CD4-positive, alpha-beta T cell treated with Interleukin-4 for 1 hour (primary cell): ENCODE data around the gene ACR.
"Not testable (repeated sequence)": the region's sequence is repeated elsewhere in the genome, so short reads cannot be mapped to it uniquely, and the experiment has no call there.

Source experiments
- DNase-seq, 2 donors: peaks; one replicate each; pipeline ENCODE4 v3.0.0-alpha.2; 2020 to 2022

The ACR gene

GRCh38 chr22:50733521-50734342 lies 4.3 kb upstream of the ACR start:
- DNase-seq = no peak

- DNase-seq = no peak
Measured at GRCh38 chr22:50734343-50734771, 3.6 kb upstream of the ACR start.

- no peak for DNase-seq
Measured at GRCh38 chr22:50734986-50735738, 2.8 kb upstream of the ACR start.

GRCh38 chr22:50735739-50736030 lies 2.3 kb upstream of the ACR start:
- no peak for DNase-seq

- peak in 1 of 2 donors; percentile 9 for DNase-seq
Measured at GRCh38 chr22:50738649-50739227, 734 bp downstream of the ACR start.

GRCh38 chr22:50739279-50739691 lies 1.3 kb downstream of the ACR start:
- peak in 1 of 2 donors; percentile 9 for DNase-seq

GRCh38 chr22:50739894-50740293 lies 1.9 kb downstream of the ACR start:
- peak in 1 of 2 donors; percentile 6 for DNase-seq

GRCh38 chr22:50740714-50741113 lies 2.7 kb downstream of the ACR start:
- DNase-seq = peak in 1 of 2 donors; percentile 11

GRCh38 chr22:50744424-50744823 lies 6.4 kb downstream of the ACR start:
- not testable (repeated sequence) for DNase-seq

- not testable (repeated sequence) for DNase-seq
Measured at GRCh38 chr22:50747521-50747920, 9.5 kb downstream of the ACR start.

GRCh38 chr22:50748630-50749029 lies 10.6 kb downstream of the ACR start:
- not testable (repeated sequence) for DNase-seq

GRCh38 chr22:50749302-50750074 lies 11.5 kb downstream of the ACR start:
- not testable (repeated sequence) for DNase-seq

- not testable (repeated sequence) for DNase-seq
Measured at GRCh38 chr22:50755251-50755650, 17.2 kb downstream of the ACR start.

- DNase-seq = peak in 1 of 2 donors; percentile 8
Measured at GRCh38 chr22:50756406-50756805, 18.4 kb downstream of the ACR start.

GRCh38 chr22:50756949-50757491 lies 19.0 kb downstream of the ACR start:
- peak; percentile 71 to 76 for DNase-seq

GRCh38 chr22:50759597-50760341 lies 21.8 kb downstream of the ACR start:
- DNase-seq = not testable (repeated sequence)

GRCh38 chr22:50761829-50762228 lies 23.8 kb downstream of the ACR start:
- not testable (repeated sequence) for DNase-seq

GRCh38 chr22:50764288-50764687 lies 26.3 kb downstream of the ACR start:
- not testable (repeated sequence) for DNase-seq

- not testable (repeated sequence) for DNase-seq
Measured at GRCh38 chr22:50775132-50775531, 37.1 kb downstream of the ACR start.

GRCh38 chr22:50777631-50778030 lies 39.6 kb downstream of the ACR start:
- DNase-seq = not testable (repeated sequence)

GRCh38 chr22:50780244-50780643 lies 42.2 kb downstream of the ACR start:
- DNase-seq = not testable (repeated sequence)

GRCh38 chr22:50782253-50782652 lies 44.2 kb downstream of the ACR start:
- DNase-seq = not testable (repeated sequence)
